ENCODE data around the gene ANGPTL3. TPM values are rescaled to one million over a fixed set of nuclear protein-coding genes. Genes with fewer than 3 reads are reported as not detected.

ANGPTL3 gene
- total and polyA plus RNA-seq, 2 donors (not counting 1 experiment from before 2014, with no cell fraction given) = not detected

GRCh38 chr1:62588000-62588399 lies 9.3 kb upstream of the ANGPTL3 start:
- H3K27me3 Mint-ChIP-seq = no peaks in the 10 kb centered on the region
- H3K4me1 ChIP-seq (ENCODE audit: control insufficient read depth in 2 of 2, insufficient read depth in 2 of 2, low read length in 2 of 2) = no peaks in the 10 kb centered on the region
- ChIA-PET POLR2A (no interaction called here), CTCF (no interaction called here)
- no peak overlapping the region for H3K9ac ChIP-seq (ENCODE audit: low read length)
- no peaks in the 10 kb centered on the region for H3K79me2 ChIP-seq (ENCODE audit: control insufficient read depth, insufficient read depth, low read length)
- DNase-seq (no peak), ATAC-seq (ENCODE audit: low read depth) (no peak)
- H3K4me1 Mint-ChIP-seq = no peaks in the 10 kb centered on the region
- no peaks in the 10 kb centered on the region for H3K27me3 ChIP-seq (replicated peaks in 1 of 4; ENCODE audit: control extremely low read depth in 1 of 4, control insufficient read depth in 3 of 4, insufficient read depth in 4 of 4, low read length in 3 of 4)
- TF ChIP-seq EZH2 (IDR thresholded peaks at IDR 0.05; ENCODE audit: borderline replicate concordance, insufficient read depth, low read depth, low read length, poor library complexity, severe bottlenecking) (no peak), CTCF (IDR thresholded peaks at IDR 0.05) (no peak)
- no peaks in the 10 kb centered on the region for H3K9me3 Mint-ChIP-seq (ENCODE audit: insufficient read depth)
- H3K4me2 ChIP-seq (replicated peaks; ENCODE audit: low read depth, low read length, poor library complexity, severe bottlenecking) = no peak overlapping the region
- intact Hi-C loops (cut with micrococcal nuclease) = no loop called here
- no peaks in the 10 kb centered on the region for H4K20me1 ChIP-seq (ENCODE audit: control insufficient read depth, insufficient read depth, low read length, poor library complexity, severe bottlenecking)
- H2AFZ ChIP-seq (ENCODE audit: insufficient read depth, low read depth, low read length, poor library complexity, severe bottlenecking) = no peak overlapping the region
- H3K27ac ChIP-seq (ENCODE audit: low read length in 2 of 2) = no peak overlapping the region
- H3K9me3 ChIP-seq (ENCODE audit: control extremely low read depth in 1 of 3, control insufficient read depth in 2 of 3, insufficient read depth in 1 of 3, low read length in 2 of 3) = no peaks in the 10 kb centered on the region
- no peak overlapping the region for H3K4me3 Mint-ChIP-seq
- H3K36me3 ChIP-seq (replicated peaks in 1 of 2; ENCODE audit: control extremely low read depth in 1 of 2, control insufficient read depth in 1 of 2, extremely low read depth in 1 of 2, insufficient read depth in 2 of 2, low read length in 1 of 2) = no peaks in the 10 kb centered on the region
- H3K4me3 ChIP-seq (ENCODE audit: control extremely low read depth in 1 of 5, extremely low read depth in 1 of 5, insufficient read depth in 1 of 5, low read depth in 2 of 5, low read length in 4 of 5) = no peak overlapping the region
- H3K27ac Mint-ChIP-seq = no peak overlapping the region

- WGBS (ENCODE audit: insufficient coverage) = no CpG with 5 or more reads among the region's 3 CpGs
- no peak for ATAC-seq (ENCODE audit: low read depth)
- Histone ChIP-seq H3K9me3 (ENCODE audit: control extremely low read depth in 1 of 3, control insufficient read depth in 2 of 3, insufficient read depth in 1 of 3, low read length in 2 of 3) (no peaks in the 10 kb centered on the region), H3K9ac (ENCODE audit: low read length) (no peak overlapping the region), H3K36me3 (replicated peaks in 1 of 2; ENCODE audit: control extremely low read depth in 1 of 2, control insufficient read depth in 1 of 2, extremely low read depth in 1 of 2, insufficient read depth in 2 of 2, low read length in 1 of 2) (no peaks in the 10 kb centered on the region), H4K20me1 (ENCODE audit: control insufficient read depth, insufficient read depth, low read length, poor library complexity, severe bottlenecking) (no peaks in the 10 kb centered on the region), H3K4me3 (ENCODE audit: control extremely low read depth in 1 of 5, extremely low read depth in 1 of 5, insufficient read depth in 1 of 5, low read depth in 2 of 5, low read length in 4 of 5) (no peak overlapping the region), H3K79me2 (ENCODE audit: control insufficient read depth, insufficient read depth, low read length) (no peaks in the 10 kb centered on the region), H3K4me1 (ENCODE audit: control insufficient read depth in 2 of 2, insufficient read depth in 2 of 2, low read length in 2 of 2) (no peaks in the 10 kb centered on the region), H2AFZ (ENCODE audit: insufficient read depth, low read depth, low read length, poor library complexity, severe bottlenecking) (no peak overlapping the region), H3K27ac (ENCODE audit: low read length in 2 of 2) (no peak overlapping the region), H3K27me3 (replicated peaks in 1 of 4; ENCODE audit: control extremely low read depth in 1 of 4, control insufficient read depth in 3 of 4, insufficient read depth in 4 of 4, low read length in 3 of 4) (no peaks in the 10 kb centered on the region), H3K4me2 (replicated peaks; ENCODE audit: low read depth, low read length, poor library complexity, severe bottlenecking) (no peak overlapping the region)
- TF ChIP-seq CTCF (IDR thresholded peaks at IDR 0.05) (no peak), EZH2 (IDR thresholded peaks at IDR 0.05; ENCODE audit: borderline replicate concordance, insufficient read depth, low read depth, low read length, poor library complexity, severe bottlenecking) (no peak)
- intact Hi-C loops (cut with micrococcal nuclease) = no loop called here
- ChIA-PET CTCF (no interaction called here), POLR2A (no interaction called here)
- Mint-ChIP-seq H3K27me3 (no peaks in the 10 kb centered on the region), H3K4me3 (no peak overlapping the region), H3K4me1 (no peaks in the 10 kb centered on the region), H3K9me3 (ENCODE audit: insufficient read depth) (no peaks in the 10 kb centered on the region), H3K27ac (no peak overlapping the region)
- DNase-seq = no peak
Measured at GRCh38 chr1:62589321-62589720, 8.0 kb upstream of the ANGPTL3 start.

Measured in B cell (primary cell).